Measurements from ENCODE around the gene ADAMTS6.

Gene ADAMTS6

DNA sequence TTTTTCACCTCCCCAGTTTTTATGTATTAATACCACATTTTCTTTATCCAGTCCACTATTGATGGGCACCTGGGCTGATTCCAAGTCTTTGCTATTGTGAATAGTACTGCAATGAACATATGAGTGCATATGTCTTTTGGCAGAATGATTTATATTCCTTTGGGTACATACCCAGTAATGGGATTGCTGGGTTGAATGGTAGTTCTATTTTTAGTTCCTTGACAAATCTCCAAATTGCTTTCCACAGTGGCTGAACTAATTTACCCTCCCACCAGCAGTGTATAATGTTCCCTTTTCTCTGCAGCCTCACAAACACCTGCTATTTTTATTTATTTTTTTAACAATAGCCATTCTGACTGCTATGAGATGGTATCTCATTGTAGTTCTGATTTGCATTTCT is 340.2 kb downstream of the ADAMTS6 start:
- Histone ChIP-seq H3K9ac (ENCODE audit: low read length) (no peak overlapping the region), H3K4me3 (ENCODE audit: low read length) (no peak overlapping the region), H3K27ac (ENCODE audit: low read length) (no peak overlapping the region), H3K9me3 (ENCODE audit: control insufficient read depth, low read depth, low read length) (no peaks in the 10 kb centered on the region), H3K36me3 (ENCODE audit: control insufficient read depth, low read depth, low read length) (no peaks in the 10 kb centered on the region), H3K4me1 (ENCODE audit: control insufficient read depth, low read depth, low read length) (peaks cover 22% of the 10 kb centered on the region), H3K27me3 (ENCODE audit: control insufficient read depth, insufficient read depth, low read length) (no peaks in the 10 kb centered on the region)

GRCh38 chr5:65137631-65138030 is 344.1 kb downstream of the ADAMTS6 start:
- no peaks in the 10 kb centered on the region for H3K36me3 ChIP-seq (ENCODE audit: control insufficient read depth, low read depth, low read length)
- H3K27ac ChIP-seq (ENCODE audit: low read length): no peak overlapping the region
- H3K9ac ChIP-seq (ENCODE audit: low read length): no peak overlapping the region
- H3K27me3 ChIP-seq (ENCODE audit: control insufficient read depth, insufficient read depth, low read length): no peaks in the 10 kb centered on the region
- peaks cover 14% of the 10 kb centered on the region for H3K4me1 ChIP-seq (ENCODE audit: control insufficient read depth, low read depth, low read length)
- no peak overlapping the region for H3K4me3 ChIP-seq (ENCODE audit: low read length)
- no peaks in the 10 kb centered on the region for H3K9me3 ChIP-seq (ENCODE audit: control insufficient read depth, low read depth, low read length)

- H3K27me3 ChIP-seq (ENCODE audit: control insufficient read depth, insufficient read depth, low read length): no peaks in the 10 kb centered on the region
- H3K9me3 ChIP-seq (ENCODE audit: control insufficient read depth, low read depth, low read length): no peaks in the 10 kb centered on the region
- no peak overlapping the region for H3K27ac ChIP-seq (ENCODE audit: low read length)
- H3K9ac ChIP-seq (ENCODE audit: low read length): no peak overlapping the region
- H3K4me1 ChIP-seq (ENCODE audit: control insufficient read depth, low read depth, low read length): no peaks in the 10 kb centered on the region
- H3K36me3 ChIP-seq (ENCODE audit: control insufficient read depth, low read depth, low read length): no peaks in the 10 kb centered on the region
- H3K4me3 ChIP-seq (ENCODE audit: low read length): no peak overlapping the region
These were observed 348.1 kb downstream of the ADAMTS6 start for GRCh38 chr5:65133477-65134110.

DNA sequence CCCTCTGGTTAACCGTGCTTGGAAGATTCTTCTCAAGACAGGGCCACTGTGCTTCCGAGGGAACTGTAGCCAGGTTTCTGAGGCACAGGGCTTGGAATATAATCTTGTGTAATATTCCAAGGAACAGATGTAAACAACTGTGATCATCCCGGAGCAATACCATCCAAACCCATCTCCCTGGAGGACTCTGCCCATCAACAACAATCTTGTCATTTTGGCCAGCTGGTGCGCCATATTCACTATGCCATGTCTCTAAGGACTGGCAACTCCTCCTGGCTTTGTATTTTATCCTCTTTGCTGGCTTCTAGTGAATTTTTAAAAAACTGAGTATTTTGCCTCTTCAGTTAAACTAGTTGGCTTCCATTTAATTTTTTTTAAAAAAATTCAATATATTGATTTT is 349.3 kb downstream of the ADAMTS6 start:
- Histone ChIP-seq H3K4me1 (ENCODE audit: control insufficient read depth, low read depth, low read length) (no peaks in the 10 kb centered on the region), H3K27ac (ENCODE audit: low read length) (no peak overlapping the region), H3K27me3 (ENCODE audit: control insufficient read depth, insufficient read depth, low read length) (no peaks in the 10 kb centered on the region), H3K4me3 (ENCODE audit: low read length) (no peak overlapping the region), H3K36me3 (ENCODE audit: control insufficient read depth, low read depth, low read length) (no peaks in the 10 kb centered on the region), H3K9ac (ENCODE audit: low read length) (no peak overlapping the region), H3K9me3 (ENCODE audit: control insufficient read depth, low read depth, low read length) (no peaks in the 10 kb centered on the region)

DNA sequence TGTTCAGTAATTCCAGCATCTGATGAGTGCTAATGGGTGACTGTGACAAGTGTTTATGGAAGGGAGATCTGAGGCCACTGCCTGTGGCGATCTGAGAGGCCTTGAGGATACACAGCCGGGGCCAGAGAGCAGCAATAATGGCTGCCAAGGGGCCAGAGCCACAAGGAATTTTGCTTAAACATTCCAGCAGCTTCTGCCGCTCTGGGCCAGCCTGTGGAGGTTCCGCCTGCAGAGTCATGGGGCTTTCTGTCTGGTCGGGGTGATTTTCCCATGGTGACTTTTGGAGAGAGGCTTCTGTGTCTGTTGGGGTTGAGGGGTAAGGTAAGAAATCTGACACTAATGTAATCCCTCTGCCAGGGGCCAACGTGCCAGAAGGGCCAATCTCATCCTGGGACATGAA is 353.5 kb downstream of the ADAMTS6 start:
- Histone ChIP-seq H3K36me3 (ENCODE audit: control insufficient read depth, low read depth, low read length) (no peaks in the 10 kb centered on the region), H3K4me3 (ENCODE audit: low read length) (no peak overlapping the region), H3K9me3 (ENCODE audit: control insufficient read depth, low read depth, low read length) (no peaks in the 10 kb centered on the region), H3K27ac (ENCODE audit: low read length) (no peak overlapping the region), H3K4me1 (ENCODE audit: control insufficient read depth, low read depth, low read length) (peaks cover 8% of the 10 kb centered on the region), H3K27me3 (ENCODE audit: control insufficient read depth, insufficient read depth, low read length) (no peaks in the 10 kb centered on the region), H3K9ac (ENCODE audit: low read length) (no peak overlapping the region)

GRCh38 chr5:65127161-65127901 is 354.4 kb downstream of the ADAMTS6 start:
- H3K4me3 ChIP-seq (ENCODE audit: low read length): no peak overlapping the region
- H3K27me3 ChIP-seq (ENCODE audit: control insufficient read depth, insufficient read depth, low read length): no peaks in the 10 kb centered on the region
- no peaks in the 10 kb centered on the region for H3K9me3 ChIP-seq (ENCODE audit: control insufficient read depth, low read depth, low read length)
- no peaks in the 10 kb centered on the region for H3K36me3 ChIP-seq (ENCODE audit: control insufficient read depth, low read depth, low read length)
- H3K27ac ChIP-seq (ENCODE audit: low read length): no peak overlapping the region
- H3K4me1 ChIP-seq (ENCODE audit: control insufficient read depth, low read depth, low read length): peaks cover 8% of the 10 kb centered on the region
- no peak overlapping the region for H3K9ac ChIP-seq (ENCODE audit: low read length)

- no peaks in the 10 kb centered on the region for H3K27me3 ChIP-seq (ENCODE audit: control insufficient read depth, insufficient read depth, low read length)
- no peak overlapping the region for H3K9ac ChIP-seq (ENCODE audit: low read length)
- H3K9me3 ChIP-seq (ENCODE audit: control insufficient read depth, low read depth, low read length): no peaks in the 10 kb centered on the region
- no peak overlapping the region for H3K4me3 ChIP-seq (ENCODE audit: low read length)
- H3K27ac ChIP-seq (ENCODE audit: low read length): no peak overlapping the region
- H3K4me1 ChIP-seq (ENCODE audit: control insufficient read depth, low read depth, low read length): peaks cover 8% of the 10 kb centered on the region
- no peaks in the 10 kb centered on the region for H3K36me3 ChIP-seq (ENCODE audit: control insufficient read depth, low read depth, low read length)
These were observed 355.1 kb downstream of the ADAMTS6 start for GRCh38 chr5:65126542-65127069.

GRCh38 chr5:65125591-65126541 is 355.9 kb downstream of the ADAMTS6 start:
- Histone ChIP-seq H3K27ac (ENCODE audit: low read length) (no peak overlapping the region), H3K9ac (ENCODE audit: low read length) (no peak overlapping the region), H3K9me3 (ENCODE audit: control insufficient read depth, low read depth, low read length) (no peaks in the 10 kb centered on the region), H3K36me3 (ENCODE audit: control insufficient read depth, low read depth, low read length) (no peaks in the 10 kb centered on the region), H3K4me3 (ENCODE audit: low read length) (no peak overlapping the region), H3K27me3 (ENCODE audit: control insufficient read depth, insufficient read depth, low read length) (no peaks in the 10 kb centered on the region), H3K4me1 (ENCODE audit: control insufficient read depth, low read depth, low read length) (peaks cover 8% of the 10 kb centered on the region)

DNA sequence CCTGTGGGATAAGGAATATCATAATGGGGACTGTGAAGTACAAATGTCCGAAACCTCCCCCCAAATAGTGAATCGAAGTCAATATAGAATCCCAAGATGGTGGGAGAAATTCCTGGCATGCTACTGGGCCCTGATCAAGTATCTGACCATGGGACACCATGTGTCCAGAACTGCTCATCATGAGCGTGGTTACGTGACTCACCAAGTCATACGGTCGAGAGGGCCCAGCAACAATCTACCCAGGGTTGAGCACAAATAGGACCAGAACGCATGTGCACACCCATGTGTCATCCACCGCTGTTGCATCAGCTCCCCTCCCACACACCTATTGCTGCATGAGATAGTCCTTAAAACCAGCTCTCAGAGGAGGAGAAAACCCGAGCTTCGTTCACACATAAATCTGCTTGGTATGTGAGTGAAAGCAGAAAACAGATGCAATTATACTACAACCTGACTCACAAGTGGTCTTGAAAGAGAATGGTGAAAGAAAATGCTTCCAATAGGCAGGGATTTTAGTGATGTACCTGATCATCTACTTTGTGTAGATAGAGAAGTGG is 359.8 kb downstream of the ADAMTS6 start:
- no peak overlapping the region for H3K9ac ChIP-seq (ENCODE audit: low read length)
- no peaks in the 10 kb centered on the region for H3K36me3 ChIP-seq (ENCODE audit: control insufficient read depth, low read depth, low read length)
- peaks cover 9% of the 10 kb centered on the region for H3K9me3 ChIP-seq (ENCODE audit: control insufficient read depth, low read depth, low read length)
- H3K27ac ChIP-seq (ENCODE audit: low read length): no peak overlapping the region
- no peaks in the 10 kb centered on the region for H3K27me3 ChIP-seq (ENCODE audit: control insufficient read depth, insufficient read depth, low read length)
- no peak overlapping the region for H3K4me3 ChIP-seq (ENCODE audit: low read length)
- peaks cover 8% of the 10 kb centered on the region for H3K4me1 ChIP-seq (ENCODE audit: control insufficient read depth, low read depth, low read length)

DNA sequence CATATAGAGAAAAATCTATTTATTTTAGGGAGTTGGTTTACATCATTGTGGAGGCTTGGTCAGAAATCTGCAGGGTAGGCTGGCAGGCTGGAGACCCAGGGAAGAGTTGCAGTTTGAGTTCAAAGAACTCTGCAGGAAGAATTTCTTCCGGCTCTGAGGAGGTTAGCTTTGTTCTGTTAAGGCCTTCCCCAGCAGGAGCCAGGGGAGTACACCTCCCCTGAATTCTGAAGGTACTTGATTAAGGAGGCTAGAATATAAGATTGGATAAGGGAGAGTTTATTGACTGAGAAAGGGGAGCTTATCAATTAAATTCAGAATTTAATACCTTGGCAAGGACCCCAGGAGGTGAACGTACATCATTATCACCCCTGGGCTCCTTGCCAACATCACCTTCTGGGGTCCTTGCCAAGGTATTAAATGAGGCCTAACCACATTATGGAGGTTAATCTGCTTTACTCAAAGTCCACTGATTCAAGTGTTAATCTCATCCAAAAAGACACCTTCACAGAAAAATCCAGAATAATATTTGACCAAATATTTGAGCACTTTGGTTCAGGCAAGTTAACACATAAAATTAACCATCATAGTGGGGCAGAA is 361.3 kb downstream of the ADAMTS6 start:
- Histone ChIP-seq H3K36me3 (ENCODE audit: control insufficient read depth, low read depth, low read length) (no peaks in the 10 kb centered on the region), H3K4me1 (ENCODE audit: control insufficient read depth, low read depth, low read length) (no peaks in the 10 kb centered on the region), H3K4me3 (ENCODE audit: low read length) (no peak overlapping the region), H3K27ac (ENCODE audit: low read length) (no peak overlapping the region), H3K9me3 (ENCODE audit: control insufficient read depth, low read depth, low read length) (peaks cover 9% of the 10 kb centered on the region), H3K9ac (ENCODE audit: low read length) (no peak overlapping the region), H3K27me3 (ENCODE audit: control insufficient read depth, insufficient read depth, low read length) (no peaks in the 10 kb centered on the region)

- H3K27ac ChIP-seq (ENCODE audit: low read length): no peak overlapping the region
- no peaks in the 10 kb centered on the region for H3K4me1 ChIP-seq (ENCODE audit: control insufficient read depth, low read depth, low read length)
- peaks cover 9% of the 10 kb centered on the region for H3K9me3 ChIP-seq (ENCODE audit: control insufficient read depth, low read depth, low read length)
- H3K9ac ChIP-seq (ENCODE audit: low read length): no peak overlapping the region
- no peaks in the 10 kb centered on the region for H3K27me3 ChIP-seq (ENCODE audit: control insufficient read depth, insufficient read depth, low read length)
- H3K36me3 ChIP-seq (ENCODE audit: control insufficient read depth, low read depth, low read length): no peaks in the 10 kb centered on the region
- H3K4me3 ChIP-seq (ENCODE audit: low read length): no peak overlapping the region
These were observed 364.2 kb downstream of the ADAMTS6 start for GRCh38 chr5:65117525-65117924.
